Measurements from ENCODE around the gene MGMT. TPM values are rescaled to one million over a fixed set of nuclear protein-coding genes. Genes with fewer than 3 reads are reported as not detected.

Gene MGMT
- total RNA-seq, 4 donors from 2014 or later: 18.4 to 30.3 (median 27.9) TPM

GRCh38 chr10:129730993-129731325 lies 263.9 kb downstream of the MGMT start:
- intact Hi-C loops (cut with DNase I): no loop called here
- Histone ChIP-seq H3K27me3 (no peaks in the 10 kb centered on the region), H3K4me3 (no peak overlapping the region), H3K36me3 (peaks cover 0 to 1% (median 0%) of the 10 kb centered on the region in 4 donors), H3K4me1 (no peaks in the 10 kb centered on the region), H3K27ac (replicated peaks in 1 of 4) (no peak overlapping the region), H3K9me3 (peaks cover 0 to 9% (median 6%) of the 10 kb centered on the region in 4 donors)
- WGBS: 69% methylated on average over 7 of the region's 10 CpGs
- TF ChIP-seq CTCF (IDR thresholded peaks at IDR 0.05) (no peak), POLR2AphosphoS5 (IDR thresholded peaks at IDR 0.05) (no peak)
- DNase-seq (ENCODE audit: extremely low spot score): peak; percentile 62

- Histone ChIP-seq H3K4me3 (no peak overlapping the region), H3K27me3 (no peaks in the 10 kb centered on the region), H3K36me3 (peaks cover 0 to 4% (median 0%) of the 10 kb centered on the region in 4 donors), H3K4me1 (no peaks in the 10 kb centered on the region), H3K27ac (replicated peaks in 1 of 4) (no peak overlapping the region), H3K9me3 (peaks cover 0 to 5% (median 0%) of the 10 kb centered on the region in 4 donors)
- DNase-seq (ENCODE audit: extremely low spot score): peak; percentile 64
- TF ChIP-seq CTCF (IDR thresholded peaks at IDR 0.05) (no peak), POLR2AphosphoS5 (IDR thresholded peaks at IDR 0.05) (no peak), POLR2A (IDR thresholded peaks at IDR 0.05; ENCODE audit: low read depth) (no peak), EP300 (IDR thresholded peaks at IDR 0.05) (no peak)
- 88% methylated on average over 11 of the region's 15 CpGs for WGBS
- intact Hi-C loops (cut with DNase I): no loop called here
Observed at GRCh38 chr10:129740532-129741279, 273.7 kb downstream of the MGMT start.

- 95% methylated on average over 19 of the region's 19 CpGs for WGBS
- no peaks in the 10 kb centered on the region for H3K27me3 ChIP-seq
- H3K27ac ChIP-seq (replicated peaks in 1 of 4): no peak overlapping the region
- no peak overlapping the region for H3K4me3 ChIP-seq
- no peak for TF ChIP-seq CTCF (IDR thresholded peaks at IDR 0.05)
- TF ChIP-seq POLR2AphosphoS5 (IDR thresholded peaks at IDR 0.05): no peak
- no peak for TF ChIP-seq POLR2A (IDR thresholded peaks at IDR 0.05; ENCODE audit: low read depth)
- no peak for TF ChIP-seq EP300 (IDR thresholded peaks at IDR 0.05)
- DNase-seq (ENCODE audit: extremely low spot score): peak; percentile 50
- no peaks in the 10 kb centered on the region for H3K4me1 ChIP-seq
- H3K36me3 ChIP-seq: peaks cover 0 to 4% (median 0%) of the 10 kb centered on the region in 4 donors
- intact Hi-C loops (cut with DNase I): no loop called here
- H3K9me3 ChIP-seq: peaks cover 0 to 5% (median 0%) of the 10 kb centered on the region in 4 donors
Observed at GRCh38 chr10:129741280-129741977, 274.4 kb downstream of the MGMT start.

GRCh38 chr10:129741978-129742741 lies 275.1 kb downstream of the MGMT start:
- Histone ChIP-seq H3K27me3 (no peaks in the 10 kb centered on the region), H3K9me3 (peaks cover 0 to 5% (median 0%) of the 10 kb centered on the region in 4 donors), H3K4me1 (no peaks in the 10 kb centered on the region), H3K36me3 (peaks cover 0 to 4% (median 0%) of the 10 kb centered on the region in 4 donors), H3K27ac (replicated peaks in 1 of 4) (no peak overlapping the region), H3K4me3 (no peak overlapping the region)
- TF ChIP-seq POLR2AphosphoS5 (IDR thresholded peaks at IDR 0.05): no peak
- TF ChIP-seq POLR2A (IDR thresholded peaks at IDR 0.05; ENCODE audit: low read depth): no peak
- TF ChIP-seq CTCF (IDR thresholded peaks at IDR 0.05): no peak
- TF ChIP-seq EP300 (IDR thresholded peaks at IDR 0.05): no peak
- peak; percentile 7 for DNase-seq (ENCODE audit: extremely low spot score)
- intact Hi-C loops (cut with DNase I): no loop called here
- WGBS: 94% methylated on average over 8 of the region's 19 CpGs
